Left ventricle myocardium inferior (tissue), 1 donor: ENCODE measurements around the gene CFAP61. TPM values are rescaled to one million over a fixed set of nuclear protein-coding genes. Genes with fewer than 3 reads are reported as not detected.

Experiments
- DNase-seq: peaks from one replicate; pipeline ENCODE4 v3.0.0-alpha.2; 2020
- H3K27ac ChIP-seq: fragments of 200-600 bp; replicated peaks from 2 replicates; pipeline ENCODE4 v1.8.0; 2021
- H3K27me3 ChIP-seq: fragments of 200-600 bp; 2 replicates; pipeline ENCODE4 v1.8.0; 2021; ENCODE audit warnings: low read depth
- H3K36me3 ChIP-seq: fragments of 200-600 bp; 2 replicates; pipeline ENCODE4 v1.8.0; 2021
- H3K4me1 ChIP-seq: fragments of 200-600 bp; 2 replicates; pipeline ENCODE4 v1.8.0; 2021
- H3K4me3 ChIP-seq: fragments of 200-600 bp; 2 replicates; pipeline ENCODE4 v1.8.0; 2021; ENCODE audit warnings: mild to moderate bottlenecking, moderate library complexity
- H3K9me3 ChIP-seq: fragments of 200-600 bp; replicated peaks from 2 replicates; pipeline ENCODE4 v1.8.0; 2021
- CTCF ChIP-seq: fragments of 200-600 bp; IDR thresholded peaks from 2 replicates; pipeline ENCODE4 v1.8.0; 2021; ENCODE audit warnings: antibody characterized with exemption, mild to moderate bottlenecking, borderline replicate concordance
- intact Hi-C: fragments of 100-400 bp; cut with micrococcal nuclease; formaldehyde crosslinking; loops from one replicate; pipeline ENCODE4 v1.11.0; 2022
- total RNA-seq: library from RNA; stranded (reverse); fragmentation: NEBNext Ultra II Directional; extraction: Animal tissue kit (Norgen Biotek cat#: 25700); gene quantifications from one replicate; pipeline ENCODE4 v1.2.1, GENCODE V29; 2021
- donor health status: DM: no; HTN: yes; CAD: no; lungs with severe emphysema.

The CFAP61 gene
- total RNA-seq, 1 donor from 2014 or later = 54.8 TPM

- no peaks in the 10 kb centered on the region for H3K27me3 ChIP-seq
- no peak for DNase-seq
- H3K4me3 ChIP-seq = peak overlapping the region; percentile 85
- peaks cover 10% of the 10 kb centered on the region for H3K36me3 ChIP-seq
- TF ChIP-seq CTCF = no peak
- peaks cover 62% of the 10 kb centered on the region for H3K4me1 ChIP-seq
- intact Hi-C loops = no loop called here
- no peaks in the 10 kb centered on the region for H3K9me3 ChIP-seq
- no peak overlapping the region for H3K27ac ChIP-seq
Measured at GRCh38 chr20:20018366-20018765, 34.0 kb upstream of the CFAP61 start.

GRCh38 chr20:20019123-20019522 lies 33.2 kb upstream of the CFAP61 start:
- Histone ChIP-seq H3K9me3 (no peaks in the 10 kb centered on the region), H3K27ac (no peak overlapping the region), H3K27me3 (no peaks in the 10 kb centered on the region), H3K4me3 (peak overlapping the region; percentile 85), H3K4me1 (peaks cover 58% of the 10 kb centered on the region), H3K36me3 (peaks cover 14% of the 10 kb centered on the region)
- TF ChIP-seq CTCF = no peak
- intact Hi-C loops = no loop called here
- DNase-seq = no peak

- intact Hi-C loops = no loop called here
- DNase-seq = no peak
- Histone ChIP-seq H3K27me3 (no peaks in the 10 kb centered on the region), H3K9me3 (no peaks in the 10 kb centered on the region), H3K36me3 (peaks cover 19% of the 10 kb centered on the region), H3K4me3 (no peak overlapping the region), H3K4me1 (peaks cover 59% of the 10 kb centered on the region), H3K27ac (no peak overlapping the region)
- no peak for TF ChIP-seq CTCF
Measured at GRCh38 chr20:20020908-20021307, 31.4 kb upstream of the CFAP61 start.

GRCh38 chr20:20021835-20022234 lies 30.5 kb upstream of the CFAP61 start:
- H3K4me1 ChIP-seq = peaks cover 54% of the 10 kb centered on the region
- TF ChIP-seq CTCF = no peak
- intact Hi-C loops = no loop called here
- H3K4me3 ChIP-seq = no peak overlapping the region
- no peak overlapping the region for H3K27ac ChIP-seq
- DNase-seq = no peak
- peaks cover 27% of the 10 kb centered on the region for H3K36me3 ChIP-seq
- H3K9me3 ChIP-seq = no peaks in the 10 kb centered on the region
- H3K27me3 ChIP-seq = no peaks in the 10 kb centered on the region

DNA sequence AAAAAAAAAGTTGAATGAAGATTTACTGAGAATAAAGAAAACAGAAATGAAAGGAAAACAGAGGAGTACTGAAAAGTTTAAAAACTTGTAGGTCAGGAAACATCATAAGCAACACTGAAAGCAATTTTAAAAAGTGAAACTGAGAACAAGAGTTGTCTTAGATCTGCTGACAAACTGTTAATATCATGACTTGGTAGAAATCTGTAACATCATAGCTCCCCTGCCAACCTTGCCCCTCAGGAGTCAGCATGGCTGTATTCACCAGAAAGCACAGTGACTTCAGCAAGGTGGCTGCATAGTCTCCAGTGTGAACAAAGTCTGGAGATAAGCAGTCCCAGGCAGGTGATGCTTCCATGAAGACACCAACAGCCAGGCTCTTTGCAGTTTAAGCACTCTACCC lies 29.8 kb upstream of the CFAP61 start:
- intact Hi-C loops = no loop called here
- Histone ChIP-seq H3K4me3 (no peak overlapping the region), H3K4me1 (peaks cover 49% of the 10 kb centered on the region), H3K27me3 (no peaks in the 10 kb centered on the region), H3K27ac (no peak overlapping the region), H3K36me3 (peaks cover 33% of the 10 kb centered on the region), H3K9me3 (no peaks in the 10 kb centered on the region)
- TF ChIP-seq CTCF = no peak
- DNase-seq = no peak

GRCh38 chr20:20023395-20023794 lies 28.9 kb upstream of the CFAP61 start:
- Histone ChIP-seq H3K27ac (no peak overlapping the region), H3K36me3 (peaks cover 42% of the 10 kb centered on the region), H3K4me1 (peaks cover 40% of the 10 kb centered on the region), H3K4me3 (no peak overlapping the region), H3K9me3 (no peaks in the 10 kb centered on the region), H3K27me3 (no peaks in the 10 kb centered on the region)
- DNase-seq = no peak
- intact Hi-C loops = no loop called here
- TF ChIP-seq CTCF = no peak
